Smooth muscle cell of the brain vasculature (primary cell): ENCODE data around the gene SELENOF.
"Not testable (repeated sequence)": the region's sequence is repeated elsewhere in the genome, so short reads cannot be mapped to it uniquely, and the experiment has no call there.

Experiments used
- DNase-seq: peaks from one replicate; pipeline ENCODE4 v3.0.0-alpha.2; 2012; ENCODE audit warnings: low read depth, low spot score

The SELENOF gene

GRCh38 chr1:86916752-86917151, 2.8 kb upstream of the SELENOF start:
- no peak for DNase-seq

GRCh38 chr1:86915737-86916235, 1.9 kb upstream of the SELENOF start:
- no peak for DNase-seq

- DNase-seq = peak; percentile 10
These were observed 1.2 kb upstream of the SELENOF start for GRCh38 chr1:86914998-86915736.

GRCh38 chr1:86914601-86914997, 673 bp upstream of the SELENOF start, which contains the start of gene HS2ST1:
HS2ST1 (plus strand) TSS chr1:86914635.
- DNase-seq = no peak

- peak; percentile 7 for DNase-seq
These were observed 479 bp downstream of the SELENOF start for GRCh38 chr1:86913399-86913895.

- no peak for DNase-seq
These were observed 1.5 kb downstream of the SELENOF start for GRCh38 chr1:86912281-86912900.

- DNase-seq = no peak
These were observed 7.5 kb downstream of the SELENOF start for GRCh38 chr1:86906419-86906818.

- no peak for DNase-seq
These were observed 8.1 kb downstream of the SELENOF start for GRCh38 chr1:86905875-86906274.

- DNase-seq = not testable (repeated sequence)
These were observed 14.5 kb downstream of the SELENOF start for GRCh38 chr1:86899401-86899800.

- no peak for DNase-seq
These were observed 25.6 kb downstream of the SELENOF start for GRCh38 chr1:86888327-86888726.

GRCh38 chr1:86887479-86888162, 26.3 kb downstream of the SELENOF start:
- no peak for DNase-seq

- DNase-seq = no peak
These were observed 38.2 kb downstream of the SELENOF start for GRCh38 chr1:86875722-86876121.

- DNase-seq = no peak
These were observed 41.8 kb downstream of the SELENOF start for GRCh38 chr1:86872086-86872485.

GRCh38 chr1:86871001-86871400, 42.9 kb downstream of the SELENOF start:
- no peak for DNase-seq

GRCh38 chr1:86868477-86868876, 45.4 kb downstream of the SELENOF start:
- DNase-seq = no peak

GRCh38 chr1:86867278-86867677, 46.6 kb downstream of the SELENOF start:
- DNase-seq = not testable (repeated sequence)

GRCh38 chr1:86866665-86867064, 47.3 kb downstream of the SELENOF start:
- no peak for DNase-seq

- no peak for DNase-seq
These were observed 47.8 kb downstream of the SELENOF start for GRCh38 chr1:86865973-86866637.

GRCh38 chr1:86862920-86863319, 51.0 kb downstream of the SELENOF start:
- DNase-seq = no peak

GRCh38 chr1:86861424-86861823, 52.5 kb downstream of the SELENOF start:
- DNase-seq = no peak

- DNase-seq = no peak
These were observed 53.5 kb downstream of the SELENOF start for GRCh38 chr1:86860424-86860823.

GRCh38 chr1:86860020-86860419, 53.9 kb downstream of the SELENOF start:
- no peak for DNase-seq
